Kidney glomerular epithelial cell (primary cell): ENCODE results near the gene HHATL.

ENCODE experiments used
- DNase-seq: peaks from one replicate; lab custom pipeline; 2025; lab: John Stamatoyannopoulos, UW

Gene HHATL, protein sequence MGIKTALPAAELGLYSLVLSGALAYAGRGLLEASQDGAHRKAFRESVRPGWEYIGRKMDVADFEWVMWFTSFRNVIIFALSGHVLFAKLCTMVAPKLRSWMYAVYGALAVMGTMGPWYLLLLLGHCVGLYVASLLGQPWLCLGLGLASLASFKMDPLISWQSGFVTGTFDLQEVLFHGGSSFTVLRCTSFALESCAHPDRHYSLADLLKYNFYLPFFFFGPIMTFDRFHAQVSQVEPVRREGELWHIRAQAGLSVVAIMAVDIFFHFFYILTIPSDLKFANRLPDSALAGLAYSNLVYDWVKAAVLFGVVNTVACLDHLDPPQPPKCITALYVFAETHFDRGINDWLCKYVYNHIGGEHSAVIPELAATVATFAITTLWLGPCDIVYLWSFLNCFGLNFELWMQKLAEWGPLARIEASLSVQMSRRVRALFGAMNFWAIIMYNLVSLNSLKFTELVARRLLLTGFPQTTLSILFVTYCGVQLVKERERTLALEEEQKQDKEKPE

DNA sequence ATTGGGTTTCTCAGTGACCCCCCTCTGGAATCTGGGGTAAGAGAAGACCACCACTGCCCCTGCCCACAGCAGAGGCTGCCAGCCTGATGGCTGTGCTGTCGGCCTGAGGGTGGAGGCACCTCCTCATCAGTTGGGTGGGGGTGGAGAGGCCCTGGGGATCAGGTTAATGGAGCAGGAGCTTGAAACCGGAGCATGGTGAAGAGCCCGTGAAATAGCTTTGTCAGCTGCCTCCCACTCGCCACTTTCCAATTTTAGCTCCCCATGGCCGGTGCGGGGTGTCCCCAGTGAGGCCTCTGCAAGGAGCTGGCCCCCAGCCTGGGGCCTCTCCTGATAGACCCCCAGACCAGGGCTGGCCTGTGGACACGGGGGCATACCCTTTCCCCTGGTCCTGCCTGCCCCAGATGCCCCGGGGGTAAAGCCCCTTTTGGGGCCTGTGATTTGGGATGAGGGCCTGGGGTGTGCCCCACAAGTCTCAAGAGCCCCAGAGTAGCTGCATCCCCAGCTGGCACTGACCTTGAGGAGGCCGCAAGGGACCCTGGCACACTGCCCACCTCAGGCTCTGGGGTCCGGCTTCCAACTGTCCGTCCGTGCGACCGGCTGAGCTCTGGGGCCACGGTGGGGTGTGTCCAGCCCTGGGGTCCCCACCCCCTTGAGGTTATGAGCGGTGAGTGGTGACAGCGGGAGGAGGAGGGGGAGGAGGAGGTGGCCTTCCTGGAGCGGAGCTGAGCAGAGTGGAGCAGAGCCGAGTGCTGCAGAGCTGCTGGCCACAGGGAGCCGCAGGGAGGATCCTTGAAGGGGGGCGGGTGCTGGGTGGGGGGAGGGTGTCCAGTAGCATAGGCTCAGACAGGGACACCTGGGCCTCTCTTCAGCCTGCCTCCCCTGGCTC is at the start of gene HHATL:
Gene HHATL, minus strand, starts transcription at position 733 of the 886 bp plus-strand sequence. CDS start 1,972 bp downstream, outside the sequence.
- DNase-seq: no peak

GRCh38 chr3:42751609-42752008 is 49.0 kb upstream of the HHATL start:
- DNase-seq: no peak

- DNase-seq: no peak
Measured at GRCh38 chr3:42750834-42751233, 48.2 kb upstream of the HHATL start.

- no peak for DNase-seq
Measured at GRCh38 chr3:42749753-42750231, 47.2 kb upstream of the HHATL start.

DNA sequence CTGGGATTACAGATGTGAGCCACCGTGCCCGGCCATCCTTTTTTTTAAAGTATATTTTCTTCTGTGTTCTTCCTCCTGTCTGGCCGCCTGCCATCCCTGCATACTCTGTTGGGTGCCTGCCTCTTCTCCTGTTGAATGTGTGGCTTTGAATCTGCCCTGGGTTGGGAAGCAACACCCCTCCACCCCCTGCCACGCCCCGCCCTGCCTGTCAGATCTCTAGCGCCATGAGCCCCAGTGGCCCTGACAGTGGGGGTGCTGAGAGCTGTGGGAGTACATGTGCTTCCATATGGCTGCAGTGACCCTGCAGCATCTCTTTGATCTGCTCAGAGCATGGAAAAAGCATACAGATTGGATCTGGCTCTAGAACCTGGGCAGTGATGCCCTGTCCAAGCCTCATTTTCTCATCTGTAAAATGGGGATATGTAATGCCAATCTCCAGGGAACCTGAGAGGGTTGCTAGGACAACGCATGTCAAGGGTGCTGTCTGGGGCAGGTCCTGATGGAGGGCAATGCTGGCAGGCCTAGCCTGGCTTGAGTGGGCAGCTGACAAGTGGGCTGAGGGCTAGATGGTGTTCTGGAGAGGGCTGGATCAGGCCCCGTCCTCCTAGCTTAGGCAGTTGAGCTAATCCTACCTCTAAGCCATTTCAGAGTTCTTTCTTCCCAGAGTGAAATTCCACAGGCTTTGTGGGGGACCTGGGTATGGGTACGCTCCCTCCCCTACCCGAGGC is 46.6 kb upstream of the HHATL start:
- DNase-seq: no peak

- no peak for DNase-seq
Measured at GRCh38 chr3:42747581-42747980, 45.0 kb upstream of the HHATL start.

DNA sequence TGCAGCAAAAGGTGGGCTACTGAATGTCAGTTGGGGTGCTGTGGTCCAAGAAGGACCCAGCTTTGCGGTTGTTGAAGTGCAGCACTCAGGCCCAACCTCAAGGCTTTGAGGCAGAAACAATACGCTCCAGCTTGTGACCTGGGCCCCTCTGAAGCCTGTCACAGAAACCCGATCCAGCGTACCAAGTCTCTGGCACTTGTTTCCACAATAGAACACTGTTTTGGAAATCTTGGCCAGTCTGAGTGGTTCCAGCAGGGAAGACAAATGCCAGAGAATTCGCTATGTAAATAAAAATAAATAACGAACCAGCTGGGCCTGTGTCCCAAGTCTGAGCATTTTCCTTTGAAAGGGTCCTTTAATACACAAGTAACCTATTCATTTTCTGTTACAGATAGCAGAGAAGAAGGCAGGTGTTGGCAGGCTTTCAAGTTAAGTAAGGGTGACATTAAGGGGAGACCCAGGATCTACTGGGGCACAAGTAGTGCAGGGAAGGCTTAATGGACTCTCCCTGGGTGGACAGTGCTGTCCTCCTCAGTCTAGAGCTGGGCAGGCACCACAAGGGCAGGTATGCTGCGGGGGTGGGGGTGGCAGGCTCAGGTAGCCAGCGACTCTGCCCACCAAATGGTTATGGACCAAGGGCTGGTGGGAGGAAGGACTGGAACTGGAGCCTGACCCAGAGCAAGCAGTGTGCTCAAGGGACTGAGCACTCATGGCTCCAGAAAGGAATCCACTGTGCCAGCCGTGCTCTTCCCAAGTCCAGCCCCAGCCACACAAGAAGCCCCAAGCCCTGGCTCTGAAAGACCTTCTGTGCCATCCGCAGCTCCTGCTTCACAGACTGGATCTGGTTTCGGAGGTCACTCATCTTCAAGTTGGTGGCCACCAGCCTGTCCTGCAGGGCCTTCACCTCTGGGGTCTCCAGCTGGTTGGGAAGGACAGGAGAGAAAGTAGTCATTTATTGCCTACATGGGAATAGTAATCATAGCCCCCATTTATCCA is 44.2 kb upstream of the HHATL start:
- no peak for DNase-seq

GRCh38 chr3:42745776-42746454 is 43.3 kb upstream of the HHATL start:
- DNase-seq: no peak

GRCh38 chr3:42745291-42745745 is 42.7 kb upstream of the HHATL start:
- DNase-seq: no peak

- DNase-seq: no peak
Measured at GRCh38 chr3:42743204-42743995, 40.8 kb upstream of the HHATL start.

DNA sequence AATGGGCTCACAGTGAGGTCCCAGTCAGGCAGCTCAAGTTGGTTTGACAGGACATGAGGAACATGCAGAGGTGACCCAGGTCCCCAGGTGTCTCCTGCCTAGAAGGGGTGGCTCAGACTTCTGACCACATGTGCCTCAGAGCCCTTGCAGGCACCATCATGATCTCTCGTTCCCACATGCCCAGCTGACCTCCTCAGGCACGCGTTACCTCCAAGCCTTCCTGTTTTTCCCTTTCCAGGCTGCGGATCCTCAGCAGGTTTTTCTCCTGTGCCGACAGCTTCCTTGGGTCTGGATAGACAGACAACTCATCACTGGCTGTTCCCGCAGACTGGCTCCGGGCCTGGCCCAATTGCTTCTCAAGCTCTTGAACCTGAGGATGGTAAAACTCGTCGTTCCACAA is 40.1 kb upstream of the HHATL start:
- no peak for DNase-seq

GRCh38 chr3:42742259-42742658 is 39.7 kb upstream of the HHATL start:
- no peak for DNase-seq

- DNase-seq: no peak
Measured at GRCh38 chr3:42741796-42742195, 39.2 kb upstream of the HHATL start.

- no peak for DNase-seq
Measured at GRCh38 chr3:42739401-42740158, 37.0 kb upstream of the HHATL start.

GRCh38 chr3:42736531-42736930 is 33.9 kb upstream of the HHATL start:
- no peak for DNase-seq

GRCh38 chr3:42736081-42736480 is 33.5 kb upstream of the HHATL start:
- no peak for DNase-seq

GRCh38 chr3:42735615-42736014 is 33.0 kb upstream of the HHATL start:
- DNase-seq: no peak

GRCh38 chr3:42735019-42735418 is 32.4 kb upstream of the HHATL start:
- DNase-seq: no peak
